Cardiac atrium fibroblast (primary cell): Measurements from ENCODE around the gene PHF5A. TPM values are rescaled to one million over a fixed set of nuclear protein-coding genes. Genes with fewer than 3 reads are reported as not detected.

ENCODE experiments used
- total RNA-seq: library from RNA; depleted of rRNA; stranded (reverse); fragments of >200 nt; gene quantifications from 2 replicates; pipeline ENCODE4 v1.2.3, GENCODE V29; 2015

PHF5A gene, protein sequence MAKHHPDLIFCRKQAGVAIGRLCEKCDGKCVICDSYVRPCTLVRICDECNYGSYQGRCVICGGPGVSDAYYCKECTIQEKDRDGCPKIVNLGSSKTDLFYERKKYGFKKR
- 35.2 and 39.5 TPM in 2 replicates for total RNA-seq

DNA sequence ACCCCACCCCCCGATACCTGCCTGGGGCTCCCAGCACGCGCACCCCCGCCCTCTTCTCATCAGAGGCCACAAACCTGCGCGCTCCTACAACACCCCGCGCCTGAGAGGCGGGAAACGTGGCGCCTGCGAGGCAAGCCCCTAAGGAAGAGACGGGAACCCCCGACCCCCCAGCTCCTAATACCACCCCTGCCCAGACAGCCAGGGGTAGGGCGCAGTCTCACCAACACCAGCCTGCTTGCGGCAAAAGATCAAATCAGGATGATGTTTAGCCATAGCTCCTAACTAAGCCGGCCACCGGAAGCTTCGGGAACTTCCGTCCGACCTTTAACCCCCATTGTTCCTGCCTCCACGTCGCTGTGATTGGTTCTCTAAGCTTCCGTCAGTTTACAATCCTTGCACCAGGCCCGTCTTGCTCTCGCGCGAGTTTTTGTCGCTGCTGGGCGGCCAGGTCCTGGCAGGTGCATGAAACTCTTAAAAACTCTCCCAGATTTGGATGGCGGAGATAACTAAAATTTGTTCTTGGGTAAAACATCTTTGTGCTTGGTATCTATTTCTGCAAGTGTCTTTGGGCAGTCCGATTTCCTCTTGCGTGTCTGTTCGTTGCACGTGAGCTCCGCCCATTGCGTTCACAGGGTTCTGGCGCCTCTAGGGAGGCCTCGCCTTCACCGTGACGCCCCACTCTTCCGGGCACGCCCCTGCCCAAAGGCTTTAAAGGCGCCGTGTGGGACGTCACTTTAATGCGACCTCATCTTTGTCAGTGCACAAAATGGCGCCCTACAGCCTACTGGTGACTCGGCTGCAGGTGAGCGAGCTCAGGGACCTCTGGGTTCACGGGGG lies at the start of gene PHF5A, which contains the start of gene ACO2:
Gene PHF5A (minus strand): TSS at position 312 of the 837 bp plus-strand sequence. CDS start 39 bp downstream, at position 273.
Gene ACO2 (plus strand): TSS at position 737 of the 837 bp plus-strand sequence. CDS start 30 bp downstream, at position 767.

DNA sequence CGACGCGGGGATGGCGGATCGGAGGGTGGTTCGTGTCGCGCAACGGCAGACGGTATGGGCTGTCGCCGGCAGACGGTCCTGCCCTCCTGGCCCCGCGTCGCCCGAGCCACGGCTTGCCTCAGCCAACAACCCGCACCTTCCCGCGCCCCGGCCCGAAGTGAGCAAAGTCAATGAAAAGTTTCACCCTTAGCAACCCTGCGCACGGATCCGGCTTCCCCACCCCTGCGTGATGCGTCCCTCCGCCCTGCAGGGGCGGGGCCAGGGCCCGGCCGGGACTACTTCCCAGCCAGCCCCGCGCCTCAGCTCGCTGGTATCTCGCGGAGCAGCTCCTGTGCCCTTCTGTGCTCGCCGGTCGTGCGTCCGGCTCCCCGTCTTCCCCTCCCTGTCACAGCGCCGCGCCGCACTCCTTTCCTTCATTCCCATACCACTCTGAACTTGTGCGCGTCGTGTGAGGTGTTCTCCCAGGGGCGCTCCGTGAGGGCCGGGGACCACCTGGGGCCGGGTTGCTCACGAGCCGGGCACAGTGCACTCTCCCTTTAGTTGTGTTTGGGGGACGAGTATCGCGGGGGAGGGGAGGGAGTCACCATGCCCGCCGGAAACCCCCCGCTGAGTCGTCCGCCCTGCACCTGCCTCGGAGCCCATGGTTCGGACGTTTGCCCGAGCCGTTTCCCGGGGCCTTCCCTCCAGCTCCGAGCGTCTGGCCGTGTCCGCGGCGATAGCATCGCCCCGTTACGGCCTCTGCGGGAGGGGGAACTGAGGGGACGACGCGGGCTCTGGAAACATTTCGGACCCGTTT lies 21.7 kb downstream of the PHF5A start, which contains the start of gene TOB2:
Gene TOB2 (minus strand): TSS at position 163 of the 796 bp plus-strand sequence. CDS start 9,456 bp downstream, outside the sequence.

Other genes starting within 250 kb of the PHF5A start
- gene CHADL, start 227.8 kb downstream of the PHF5A start, total RNA-seq: 0.16 and 0.18 TPM in 2 replicates
- gene RANGAP1, start 182.5 kb downstream of the PHF5A start, total RNA-seq: 43.9 and 68.9 TPM in 2 replicates
- gene ZC3H7B, start 167.2 kb downstream of the PHF5A start, total RNA-seq: 41.9 and 60.9 TPM in 2 replicates
- gene TEF, start 86.8 kb downstream of the PHF5A start, total RNA-seq: 3.1 and 4.2 TPM in 2 replicates
- 21.8 and 33.2 TPM in 2 replicates for gene TOB2, start 21.9 kb downstream of the PHF5A start, total RNA-seq
- gene ACO2, start 425 bp upstream of the PHF5A start, total RNA-seq: 59.6 and 74.5 TPM in 2 replicates
- gene POLR3H, start 75.8 kb upstream of the PHF5A start, total RNA-seq: 16.5 and 17.5 TPM in 2 replicates
- 0.49 and 1.3 TPM in 2 replicates for gene CSDC2, start 92.3 kb upstream of the PHF5A start, total RNA-seq
- 44.6 and 50.0 TPM in 2 replicates for gene PMM1, start 121.1 kb upstream of the PHF5A start, total RNA-seq
- 24.1 and 35.7 TPM in 2 replicates for gene DESI1, start 152.4 kb upstream of the PHF5A start, total RNA-seq
- 219 and 247 TPM in 2 replicates for gene XRCC6, start 152.6 kb upstream of the PHF5A start, total RNA-seq
- gene SNU13, start 220.2 kb upstream of the PHF5A start, total RNA-seq: 126 and 164 TPM in 2 replicates
- gene MEI1, start 230.8 kb upstream of the PHF5A start, total RNA-seq: 1.3 and 2.0 TPM in 2 replicates